Liver (tissue), 9 donors: ENCODE data around the gene OR52N5. TPM values are rescaled to one million over a fixed set of nuclear protein-coding genes. Genes with fewer than 3 reads are reported as not detected.

Experiments
- DNase-seq: peaks from one replicate; pipeline ENCODE4 v3.0.0-alpha.2; 2017; ENCODE audit warnings: low spot score
- H3K27ac ChIP-seq, 2 donors: one replicate each; pipeline ENCODE4 v1.7.0; 2013; ENCODE audit warnings: inconsistent platforms in 2 of 2, low read length in 2 of 2, control low read depth in 1 of 2, low read depth in 1 of 2, mild to moderate bottlenecking in 1 of 2
- H3K27me3 ChIP-seq, 4 donors: one replicate each; pipeline versions ENCODE4 v1.6.1 to v1.7.0; 2013; ENCODE audit warnings: low read length in 3 of 4, inconsistent platforms in 1 of 4, mild to moderate bottlenecking in 1 of 4, moderate library complexity in 1 of 4; ENCODE audit not compliant: control insufficient read depth in 4 of 4, insufficient read depth in 4 of 4
- H3K36me3 ChIP-seq, 4 donors: one replicate each; pipeline versions ENCODE4 v1.6.1 to v1.7.0; 2013; ENCODE audit warnings: low read length in 3 of 4, mild to moderate bottlenecking in 3 of 4, low read depth in 1 of 4, moderate library complexity in 1 of 4; ENCODE audit not compliant: control insufficient read depth in 4 of 4, insufficient read depth in 3 of 4
- H3K4me1 ChIP-seq, 4 donors: one replicate each; pipeline versions ENCODE4 v1.6.1 to v1.7.0; 2013; ENCODE audit warnings: low read length in 3 of 4, mild to moderate bottlenecking in 3 of 4, moderate library complexity in 1 of 4; ENCODE audit not compliant: control insufficient read depth in 4 of 4, insufficient read depth in 4 of 4
- H3K4me3 ChIP-seq, 3 donors: one replicate each; pipeline versions ENCODE4 v1.6.1 to v1.7.0; 2013; ENCODE audit warnings: low read length in 3 of 3, control low read depth in 1 of 3, low read depth in 1 of 3, mild to moderate bottlenecking in 1 of 3
- H3K9ac ChIP-seq, 2 donors: one replicate each; pipeline ENCODE4 v1.7.0; 2013; ENCODE audit warnings: low read length in 2 of 2, mild to moderate bottlenecking in 2 of 2, moderate library complexity in 2 of 2, control low read depth in 1 of 2, low read depth in 1 of 2
- H3K9me3 ChIP-seq, 4 donors: one replicate each; pipeline versions ENCODE4 v1.6.1 to v1.7.0; 2013; ENCODE audit warnings: low read length in 3 of 4; ENCODE audit not compliant: control insufficient read depth in 4 of 4
- ATF3 ChIP-seq: IDR thresholded peaks from 2 replicates; pipeline ENCODE4 v1.6.1; 2016; ENCODE audit warnings: antibody characterized with exemption
- CTCF ChIP-seq: fragments of 150-350 bp; IDR thresholded peaks from 2 replicates; pipeline ENCODE4 v1.5.1; 2017; ENCODE audit warnings: improper control_type of control experiment, low read depth, low read length; ENCODE audit not compliant: missing input control
- EGR1 ChIP-seq, 2 donors: IDR thresholded peaks; 2 replicates each; pipeline ENCODE4 v1.6.1; 2016 to 2018; ENCODE audit warnings: antibody characterized with exemption in 2 of 2, low read depth in 2 of 2
- FOXA1 ChIP-seq: IDR thresholded peaks from 2 replicates; pipeline ENCODE4 v1.6.1; 2016; ENCODE audit warnings: antibody characterized with exemption
- FOXA2 ChIP-seq: IDR thresholded peaks from 2 replicates; pipeline ENCODE4 v1.6.1; 2016; ENCODE audit warnings: antibody characterized with exemption
- GABPA ChIP-seq, 2 donors: IDR thresholded peaks in 1 of 2; conservative IDR thresholded peaks in 1 of 2; 2 replicates each; pipeline ENCODE4 v1.6.1; 2016; ENCODE audit warnings: antibody characterized with exemption in 2 of 2, mild to moderate bottlenecking in 1 of 2, moderate library complexity in 1 of 2
- HNF4A ChIP-seq, 2 donors: conservative IDR thresholded peaks; 2 replicates each; pipeline ENCODE4 v1.6.1; 2016; ENCODE audit warnings: antibody characterized with exemption in 2 of 2, mild to moderate bottlenecking in 2 of 2
- HNF4G ChIP-seq: IDR thresholded peaks from 2 replicates; pipeline ENCODE4 v1.6.1; 2016; ENCODE audit warnings: antibody characterized with exemption
- JUND ChIP-seq, 2 donors: IDR thresholded peaks; 2 replicates each; pipeline ENCODE4 v1.6.1; 2016; ENCODE audit warnings: antibody characterized with exemption in 2 of 2
- MAX ChIP-seq: IDR thresholded peaks from 2 replicates; pipeline ENCODE4 v1.6.1; 2016; ENCODE audit warnings: antibody characterized with exemption
- NR2F2 ChIP-seq: IDR thresholded peaks from 2 replicates; pipeline ENCODE4 v1.6.1; 2016; ENCODE audit warnings: antibody characterized with exemption
- RAD21 ChIP-seq, 2 donors: IDR thresholded peaks; 2 replicates each; pipeline ENCODE4 v1.6.1; 2016; ENCODE audit warnings: antibody characterized with exemption in 2 of 2, mild to moderate bottlenecking in 2 of 2
- REST ChIP-seq: IDR thresholded peaks from 2 replicates; pipeline ENCODE4 v1.6.1; 2016; ENCODE audit warnings: antibody characterized with exemption, mild to moderate bottlenecking
- RXRA ChIP-seq, 2 donors: IDR thresholded peaks; 2 replicates each; pipeline ENCODE4 v1.6.1; 2017 to 2018; ENCODE audit warnings: antibody characterized with exemption in 2 of 2, mild to moderate bottlenecking in 1 of 2
- SP1 ChIP-seq: IDR thresholded peaks from 2 replicates; pipeline ENCODE4 v1.6.1; 2018; ENCODE audit warnings: antibody characterized with exemption, mild to moderate bottlenecking
- TAF1 ChIP-seq: conservative IDR thresholded peaks from 2 replicates; pipeline ENCODE4 v1.6.1; 2016; ENCODE audit warnings: antibody characterized with exemption, mild to moderate bottlenecking
- YY1 ChIP-seq: IDR thresholded peaks from 2 replicates; pipeline ENCODE4 v1.6.1; 2016; ENCODE audit warnings: antibody characterized with exemption, mild to moderate bottlenecking
- ZBTB33 ChIP-seq: IDR thresholded peaks from 2 replicates; pipeline ENCODE4 v1.6.1; 2016; ENCODE audit warnings: antibody characterized with exemption
- WGBS: extraction: QIAGEN DNeasy Blood & Tissue Kit; methylation state at CpG from one replicate; pipeline ENCODE4 v1.1.7; 2013; 5-methylcytosine and 5-hydroxymethylcytosine counted together
- polyA plus RNA-seq, 2 donors: library from polyadenylated mRNA; stranded (reverse) in 1 of 2; unstranded in 1 of 2; fragments of 200-250 nt in 1 of 2; fragments of >200 nt in 1 of 2; fragmentation: Nextera tagmentation in 1 of 2; extraction: Ambion mirVana in 1 of 2; gene quantifications; one replicate each; pipeline versions ENCODE4 v1.2.1 to v1.2.3, GENCODE V29; 2013 to 2015
- total RNA-seq, 2 donors: library from RNA; depleted of rRNA; stranded (reverse); fragments of >200 nt; gene quantifications; one replicate each; pipeline ENCODE4 v1.2.3, GENCODE V29; 2014
- donor health status: healthy.
- donor health status: healthy.
- donor health status: healthy.
- donor health status: healthy.
- donor health status: healthy.

Gene OR52N5
- total RNA-seq (under 1 TPM in 1 of 2 donors, not detected in 1; 0.08 TPM), polyA plus RNA-seq (not detected)

GRCh38 chr11:5783255-5783654, at the start of gene OR52N5:
Gene OR52N5 (minus strand): TSS chr11:5783355. CDS start chr11:5778634, 4,721 bp downstream.
- 41% methylated on average over 4 of the region's 4 CpGs for WGBS
- H3K9me3 ChIP-seq: no peaks in the 10 kb centered on the region
- TF ChIP-seq ZBTB33: no peak
- TF ChIP-seq HNF4G: no peak
- TF ChIP-seq TAF1: no peak
- TF ChIP-seq NR2F2: no peak
- no peak for TF ChIP-seq RAD21 (IDR thresholded peaks at IDR 0.05)
- no peak for TF ChIP-seq JUND (IDR thresholded peaks at IDR 0.05)
- TF ChIP-seq RXRA (IDR thresholded peaks at IDR 0.05): no peak
- no peak for TF ChIP-seq HNF4A (conservative IDR thresholded peaks at IDR 0.05)
- TF ChIP-seq SP1: no peak
- TF ChIP-seq CTCF: no peak
- no peak for TF ChIP-seq REST
- no peak for TF ChIP-seq FOXA2
- TF ChIP-seq FOXA1: no peak
- no peak for TF ChIP-seq GABPA (IDR thresholded peaks at IDR 0.05 in 1 of 2, conservative IDR thresholded peaks at IDR 0.05 in 1 of 2)
- no peak for TF ChIP-seq EGR1 (IDR thresholded peaks at IDR 0.05; ENCODE audit: low read depth in 2 of 2)
- no peak for TF ChIP-seq ATF3
- no peak for TF ChIP-seq MAX
- no peak for TF ChIP-seq YY1
- H3K36me3 ChIP-seq: no peaks in the 10 kb centered on the region
- H3K4me1 ChIP-seq: no peaks in the 10 kb centered on the region
- H3K27me3 ChIP-seq: no peaks in the 10 kb centered on the region
- H3K27ac ChIP-seq: no peak within 1 kb of the TSS
- DNase-seq: no peak
- H3K9ac ChIP-seq: no peak within 1 kb of the TSS
- H3K4me3 ChIP-seq: no peak within 1 kb of the TSS
